PC-3 (cell line): ENCODE results near the gene SLC17A8.

Experiments
- CTCF ChIP-seq: fragments of 300-600 bp; sonication (generic); conservative IDR thresholded peaks from 2 replicates; pipeline ENCODE4 v1.5.1; 2017; ENCODE audit warnings: antibody characterized with exemption, low read depth, mild to moderate bottlenecking, low read length
- EZH2phosphoT487 ChIP-seq: fragments of 300-600 bp; sonication (generic); IDR thresholded peaks from 2 replicates; pipeline ENCODE4 v1.6.1; 2018; ENCODE audit warnings: mild to moderate bottlenecking, antibody characterized with exemption, low read length, borderline replicate concordance

GRCh38 chr12:100435957-100436356 is 79.1 kb downstream of the SLC17A8 start:
- TF ChIP-seq CTCF (no peak), EZH2phosphoT487 (no peak)
